Measurements from ENCODE around the gene SLAMF9.

SLAMF9 gene

GRCh38 chr1:159962176-159962575 lies 8.1 kb upstream of the SLAMF9 start:
- ChIA-PET CTCF (no interaction called here), POLR2A (no interaction called here)
- TF ChIP-seq CTCF (IDR thresholded peaks at IDR 0.05; ENCODE audit: control extremely low read depth, extremely low read depth, low read depth, missing control alignments) = no peak
- DNase-seq (ENCODE audit: extremely low spot score) = no peak

GRCh38 chr1:159961636-159962035 lies 7.6 kb upstream of the SLAMF9 start:
- POLR2A ChIA-PET = no interaction called here
- DNase-seq (ENCODE audit: extremely low spot score) = no peak
- TF ChIP-seq CTCF (IDR thresholded peaks at IDR 0.05; ENCODE audit: control extremely low read depth, extremely low read depth, low read depth, missing control alignments) = no peak
- CTCF ChIA-PET = no interaction called here

GRCh38 chr1:159960721-159961381 lies 6.8 kb upstream of the SLAMF9 start:
- CTCF ChIA-PET = no interaction called here
- no peak for DNase-seq (ENCODE audit: extremely low spot score)
- TF ChIP-seq CTCF (IDR thresholded peaks at IDR 0.05; ENCODE audit: control extremely low read depth, extremely low read depth, low read depth, missing control alignments) = no peak
- POLR2A ChIA-PET = no interaction called here

GRCh38 chr1:159959451-159959850 lies 5.4 kb upstream of the SLAMF9 start:
- TF ChIP-seq CTCF (IDR thresholded peaks at IDR 0.05; ENCODE audit: control extremely low read depth, extremely low read depth, low read depth, missing control alignments) = no peak
- no peak for DNase-seq (ENCODE audit: extremely low spot score)
- ChIA-PET CTCF (interaction anchor here (0.9 to 2.5 kb wide), 3 partner anchors 46 to 89 kb away, joined by 3 to 11 read pairs (median 9); no protein-coding TSS in a partner anchor), POLR2A (no interaction called here)

- no peak for DNase-seq (ENCODE audit: extremely low spot score)
- ChIA-PET POLR2A (no interaction called here), CTCF (interaction anchor here (0.9 to 2.5 kb wide), 7 partner anchors 12 to 160 kb away, joined by 3 to 11 read pairs (median 3); no protein-coding TSS in a partner anchor)
- TF ChIP-seq CTCF (IDR thresholded peaks at IDR 0.05; ENCODE audit: control extremely low read depth, extremely low read depth, low read depth, missing control alignments) = no peak
Observed at GRCh38 chr1:159958719-159959380, 4.8 kb upstream of the SLAMF9 start.

GRCh38 chr1:159957824-159958268 lies 3.8 kb upstream of the SLAMF9 start:
- ChIA-PET CTCF (interaction anchor here (1.3 to 2.5 kb wide), 6 partner anchors 11 to 159 kb away, joined by 3 to 11 read pairs (median 5); no protein-coding TSS in a partner anchor), POLR2A (no interaction called here)
- TF ChIP-seq CTCF (IDR thresholded peaks at IDR 0.05; ENCODE audit: control extremely low read depth, extremely low read depth, low read depth, missing control alignments) = no peak
- no peak for DNase-seq (ENCODE audit: extremely low spot score)
